Bronchial epithelial cell (primary cell): ENCODE data around the gene SLC24A3. TPM values are rescaled to one million over a fixed set of nuclear protein-coding genes. Genes with fewer than 3 reads are reported as not detected.
A peak's percentile ranks its signal among the peaks of the same experiment; 100 is the strongest.

Experiments used
- DNase-seq: peaks from one replicate; pipeline ENCODE4 v3.0.0-alpha.2; 2010; ENCODE audit warnings: low read depth
- FAIRE-seq: peaks from 2 replicates; lab custom pipeline; 2011; peaks lifted over from hg19 to GRCh38; lab: Jason Lieb, UNC
- H3K27me3 ChIP-seq: 2 replicates; pipeline ENCODE4 v1.5.1; 2011; ENCODE audit warnings: low read length; ENCODE audit not compliant: control insufficient read depth, insufficient read depth
- H3K36me3 ChIP-seq: 2 replicates; pipeline ENCODE4 v1.5.1; 2011; ENCODE audit warnings: low read length; ENCODE audit not compliant: control insufficient read depth, insufficient read depth
- H3K4me3 ChIP-seq: 2 replicates; pipeline ENCODE4 v1.5.1; 2011; ENCODE audit warnings: mild to moderate bottlenecking, low read depth, low read length, control low read depth
- total RNA-seq: library from RNA; depleted of rRNA; stranded (reverse); fragments of >200 nt; gene quantifications from 2 replicates; pipeline ENCODE4 v1.2.1, GENCODE V29; 2014
- TF ChIP-seq, protein P1 (sequence below): IDR thresholded peaks from 2 replicates; pipeline ENCODE4 v1.5.1; 2011; ENCODE audit warnings: mild to moderate bottlenecking, moderate library complexity, low read length, control low read depth, inconsistent platforms; ENCODE audit not compliant: insufficient read depth, severe bottlenecking

Gene SLC24A3
- total RNA-seq, 1 donor from 2014 or later: under 0.01 TPM

DNA sequence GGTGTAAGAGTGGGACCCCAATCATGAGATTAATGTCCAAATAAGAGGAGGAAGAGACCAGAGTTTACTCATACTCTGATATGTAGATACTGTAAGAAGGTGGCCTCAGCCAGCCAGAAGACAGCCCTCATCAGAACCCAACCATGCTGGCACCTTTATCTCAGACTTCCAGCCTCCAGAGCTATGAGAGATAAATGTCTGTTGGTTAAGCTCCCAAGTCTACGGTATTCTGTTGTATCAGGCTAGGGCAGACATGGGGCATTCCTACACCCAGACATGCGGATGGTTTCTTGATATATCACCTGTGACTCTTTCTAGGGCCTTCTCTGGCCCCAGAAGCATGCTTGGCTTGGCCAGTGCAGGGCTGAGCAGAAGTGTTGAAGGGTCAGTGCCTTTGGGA is 298.2 kb downstream of the SLC24A3 start:
- no peaks in the 10 kb centered on the region for H3K27me3 ChIP-seq
- FAIRE-seq (no peak), DNase-seq (no peak)
- H3K4me3 ChIP-seq: no peak overlapping the region
- TF ChIP-seq, protein P1, sequence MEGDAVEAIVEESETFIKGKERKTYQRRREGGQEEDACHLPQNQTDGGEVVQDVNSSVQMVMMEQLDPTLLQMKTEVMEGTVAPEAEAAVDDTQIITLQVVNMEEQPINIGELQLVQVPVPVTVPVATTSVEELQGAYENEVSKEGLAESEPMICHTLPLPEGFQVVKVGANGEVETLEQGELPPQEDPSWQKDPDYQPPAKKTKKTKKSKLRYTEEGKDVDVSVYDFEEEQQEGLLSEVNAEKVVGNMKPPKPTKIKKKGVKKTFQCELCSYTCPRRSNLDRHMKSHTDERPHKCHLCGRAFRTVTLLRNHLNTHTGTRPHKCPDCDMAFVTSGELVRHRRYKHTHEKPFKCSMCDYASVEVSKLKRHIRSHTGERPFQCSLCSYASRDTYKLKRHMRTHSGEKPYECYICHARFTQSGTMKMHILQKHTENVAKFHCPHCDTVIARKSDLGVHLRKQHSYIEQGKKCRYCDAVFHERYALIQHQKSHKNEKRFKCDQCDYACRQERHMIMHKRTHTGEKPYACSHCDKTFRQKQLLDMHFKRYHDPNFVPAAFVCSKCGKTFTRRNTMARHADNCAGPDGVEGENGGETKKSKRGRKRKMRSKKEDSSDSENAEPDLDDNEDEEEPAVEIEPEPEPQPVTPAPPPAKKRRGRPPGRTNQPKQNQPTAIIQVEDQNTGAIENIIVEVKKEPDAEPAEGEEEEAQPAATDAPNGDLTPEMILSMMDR: no peak
- H3K36me3 ChIP-seq: no peaks in the 10 kb centered on the region

DNA sequence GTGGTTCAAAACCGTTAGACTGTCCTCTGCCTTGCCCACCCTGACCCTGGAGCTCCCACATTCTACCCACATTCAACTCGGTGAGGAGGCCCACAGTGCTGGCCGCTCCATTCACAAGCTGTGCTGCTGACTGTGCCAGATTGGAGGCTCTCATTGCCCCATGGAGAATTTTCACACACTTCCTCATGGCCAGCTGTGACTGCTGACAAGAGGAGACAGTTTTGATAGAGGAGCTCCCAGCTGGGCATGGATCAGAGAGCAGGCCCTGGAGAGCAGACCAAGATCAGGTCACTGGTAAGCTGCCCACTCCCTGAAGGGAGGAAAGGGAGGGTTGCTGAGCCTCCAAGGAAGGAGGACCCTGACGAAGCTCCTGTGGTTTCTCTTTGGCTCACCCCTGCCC is 299.5 kb downstream of the SLC24A3 start:
- FAIRE-seq (no peak), DNase-seq (no peak)
- Histone ChIP-seq H3K4me3 (no peak overlapping the region), H3K36me3 (no peaks in the 10 kb centered on the region), H3K27me3 (no peaks in the 10 kb centered on the region)
- TF ChIP-seq, protein P1: no peak

GRCh38 chr20:19512886-19513677 is 300.6 kb downstream of the SLC24A3 start:
- Histone ChIP-seq H3K27me3 (no peaks in the 10 kb centered on the region), H3K36me3 (no peaks in the 10 kb centered on the region), H3K4me3 (no peak overlapping the region)
- DNase-seq: no peak
- FAIRE-seq: peak; percentile 70
- TF ChIP-seq, protein P1: no peak

DNA sequence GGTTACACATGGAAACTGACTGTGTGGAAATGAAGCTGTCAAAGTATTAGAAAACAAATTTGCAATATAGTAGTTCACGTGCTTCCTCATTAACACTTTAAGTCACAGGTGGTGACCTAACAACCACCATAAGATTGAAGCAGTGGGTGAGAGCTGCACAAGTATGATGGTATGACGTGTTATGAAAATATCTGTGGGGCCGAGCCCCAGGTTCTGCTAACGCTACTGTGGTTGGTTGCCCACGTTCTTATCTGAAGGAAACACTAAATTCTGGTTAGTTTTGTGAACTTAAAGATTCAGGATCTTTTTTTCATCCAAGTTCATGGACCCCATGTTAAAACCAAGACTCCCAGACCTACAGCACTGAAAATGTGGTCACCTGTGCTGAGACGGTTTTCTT is 302.6 kb downstream of the SLC24A3 start:
- TF ChIP-seq, protein P1: no peak
- FAIRE-seq: no peak
- Histone ChIP-seq H3K4me3 (no peak overlapping the region), H3K27me3 (no peaks in the 10 kb centered on the region), H3K36me3 (no peaks in the 10 kb centered on the region)
- DNase-seq: no peak

DNA sequence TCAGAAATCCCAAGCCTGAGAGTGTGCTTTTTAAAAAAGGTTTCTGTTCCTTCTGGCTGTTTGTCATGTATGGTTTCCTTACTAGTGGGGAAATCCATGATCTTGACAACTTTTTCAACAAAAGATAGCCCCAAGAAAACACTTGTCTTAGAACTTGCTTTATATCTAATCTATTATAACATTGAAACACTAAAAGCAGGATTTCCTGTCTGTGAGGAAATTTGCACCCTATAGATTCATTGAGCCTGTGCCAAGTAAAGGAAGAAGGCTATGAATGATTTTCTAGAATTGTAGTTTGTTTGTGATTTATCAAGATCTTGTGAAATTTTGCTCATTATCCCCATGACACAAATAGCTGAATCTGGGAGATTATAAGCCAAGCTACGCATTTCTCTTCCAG is 307.0 kb downstream of the SLC24A3 start:
- DNase-seq (no peak), FAIRE-seq (no peak)
- TF ChIP-seq, protein P1: no peak
- Histone ChIP-seq H3K4me3 (no peak overlapping the region), H3K36me3 (no peaks in the 10 kb centered on the region), H3K27me3 (no peaks in the 10 kb centered on the region)

DNA sequence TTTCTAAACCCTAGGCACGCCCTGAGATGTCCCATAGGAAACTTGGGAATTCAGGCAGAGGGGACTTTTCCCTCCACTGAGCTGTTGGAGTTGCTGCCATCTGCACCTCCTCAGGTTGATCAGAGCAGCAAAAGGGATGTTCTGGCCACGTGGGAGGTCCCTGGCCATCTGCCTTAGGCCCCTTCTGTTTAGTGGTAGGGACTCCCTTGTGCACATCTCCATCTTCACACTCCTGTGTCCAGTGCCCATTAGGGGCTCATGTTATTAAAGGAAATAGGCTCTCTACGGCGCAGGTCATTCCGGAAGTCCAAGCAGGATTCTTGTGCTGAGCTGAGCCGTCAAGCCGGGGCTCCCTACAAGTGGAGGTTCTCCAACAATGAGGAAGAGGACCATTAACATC is 307.8 kb downstream of the SLC24A3 start:
- Histone ChIP-seq H3K4me3 (no peak overlapping the region), H3K27me3 (no peaks in the 10 kb centered on the region), H3K36me3 (no peaks in the 10 kb centered on the region)
- TF ChIP-seq, protein P1: no peak
- no peak for DNase-seq
- no peak for FAIRE-seq
